Stimulated activated CD8-positive, alpha-beta memory T cell treated with anti-CD3 and anti-CD28 coated beads, Interleukin-4, amount 100 ng/mL, for 1 hour (primary cell): ENCODE data around the gene GIPC3.
A peak's percentile ranks its signal among the peaks of the same experiment; 100 is the strongest.
"Not testable (repeated sequence)": the region's sequence is repeated elsewhere in the genome, so short reads cannot be mapped to it uniquely, and the experiment has no call there.

Experiments used
- DNase-seq, 2 donors: peaks; one replicate each; pipeline ENCODE4 v3.0.0-alpha.2; 2020; ENCODE audit warnings: low read depth in 2 of 2, low spot score in 1 of 2

Gene GIPC3

DNA sequence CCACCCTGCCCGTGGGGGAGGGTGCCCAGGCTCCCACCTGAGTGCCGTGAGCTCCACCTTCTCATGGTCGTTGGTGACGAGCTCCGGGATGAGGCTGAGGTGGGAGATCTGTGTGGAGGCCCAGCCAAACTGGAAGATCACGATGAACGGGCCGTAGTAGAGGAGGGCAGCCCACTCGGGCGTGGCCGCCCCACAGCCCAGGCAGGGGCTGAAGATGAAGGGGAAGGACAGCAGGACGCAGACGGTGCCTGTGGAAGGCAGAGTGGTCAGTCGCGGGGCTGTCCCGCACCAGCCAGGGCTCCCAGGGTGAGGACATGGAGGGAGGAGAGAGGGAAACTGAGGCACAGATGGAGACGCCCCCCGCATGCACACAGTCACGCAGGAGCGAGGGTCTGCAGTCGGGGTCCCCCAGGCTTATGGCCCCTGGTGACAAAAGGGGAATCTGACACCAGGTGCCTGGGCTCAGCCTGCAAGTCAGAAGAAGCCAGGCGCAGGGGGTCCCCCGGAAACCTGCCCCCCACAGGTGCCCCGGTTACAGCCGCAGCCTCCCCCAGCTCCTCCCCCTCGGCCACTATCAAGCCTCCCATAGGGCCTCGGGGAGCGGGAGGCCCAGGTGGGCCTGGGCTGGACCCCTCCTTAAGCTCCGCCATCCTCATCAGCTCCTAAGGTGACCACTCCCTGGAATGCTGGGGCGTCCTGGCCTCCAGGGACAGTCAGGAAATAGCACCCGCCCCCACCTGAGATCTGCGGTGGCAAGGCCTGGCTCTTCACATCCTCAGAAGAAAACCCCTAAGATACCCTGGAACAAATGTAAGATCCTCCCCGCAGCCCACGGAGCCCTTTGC lies 34.1 kb upstream of the GIPC3 start:
- DNase-seq: no peak

- DNase-seq: no peak
Observed at GRCh38 chr19:3551792-3552095, 33.5 kb upstream of the GIPC3 start.

GRCh38 chr19:3554254-3555083 lies 30.8 kb upstream of the GIPC3 start:
- no peak for DNase-seq

GRCh38 chr19:3555653-3556422 lies 29.4 kb upstream of the GIPC3 start:
- DNase-seq: no peak

DNA sequence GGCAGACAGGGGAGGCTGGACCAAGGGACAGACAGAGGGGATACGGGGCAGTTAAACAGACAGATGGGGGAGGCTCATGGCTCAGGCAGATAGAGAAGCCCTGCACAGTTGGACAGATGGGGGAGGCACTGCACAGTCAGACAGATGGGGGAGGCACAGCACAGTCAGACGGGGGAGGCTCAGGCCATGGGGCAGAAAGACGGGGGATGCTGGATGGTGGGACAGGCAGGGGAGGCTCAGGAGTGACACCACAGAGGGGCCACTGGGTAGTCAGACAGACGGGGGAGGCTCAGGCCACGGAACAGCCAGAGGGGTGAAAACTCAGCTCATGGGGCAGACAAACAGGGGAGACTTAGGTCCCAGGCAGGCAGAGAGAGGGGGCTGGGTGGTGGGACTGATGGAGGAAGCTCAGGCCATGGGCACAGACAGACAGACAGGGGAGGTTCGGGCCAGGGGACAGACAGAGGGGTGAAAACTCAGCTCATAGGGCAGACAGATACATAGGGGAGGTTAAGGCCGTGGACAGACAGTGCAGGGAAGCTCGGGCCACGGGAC lies 28.8 kb upstream of the GIPC3 start:
- DNase-seq: no peak

DNA sequence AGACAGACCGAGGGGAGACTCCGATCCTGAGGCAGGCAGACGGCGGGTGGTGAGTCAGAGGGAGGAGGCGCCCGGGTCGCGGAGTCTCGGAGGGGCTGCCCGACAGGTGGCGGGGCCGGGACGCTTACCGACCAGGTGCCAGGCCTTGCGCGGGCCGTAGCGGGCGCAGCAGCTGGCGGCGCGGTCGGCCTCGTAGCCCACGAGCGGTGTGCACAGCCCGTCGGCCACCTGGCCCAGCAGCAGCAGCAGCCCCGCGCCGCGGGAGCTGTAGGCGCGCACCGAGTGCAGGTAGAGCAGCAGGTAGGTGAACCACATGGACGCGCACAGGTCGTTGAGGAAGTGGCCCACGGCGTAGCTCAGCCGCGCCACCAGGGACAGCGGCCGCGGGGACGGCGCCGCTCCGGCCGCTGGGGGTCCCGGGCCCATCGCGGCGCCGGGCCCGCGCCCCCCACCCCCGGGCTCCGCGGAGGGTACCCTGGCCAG lies 28.3 kb upstream of the GIPC3 start:
- DNase-seq: peak in 1 of 2 donors; percentile 43

DNA sequence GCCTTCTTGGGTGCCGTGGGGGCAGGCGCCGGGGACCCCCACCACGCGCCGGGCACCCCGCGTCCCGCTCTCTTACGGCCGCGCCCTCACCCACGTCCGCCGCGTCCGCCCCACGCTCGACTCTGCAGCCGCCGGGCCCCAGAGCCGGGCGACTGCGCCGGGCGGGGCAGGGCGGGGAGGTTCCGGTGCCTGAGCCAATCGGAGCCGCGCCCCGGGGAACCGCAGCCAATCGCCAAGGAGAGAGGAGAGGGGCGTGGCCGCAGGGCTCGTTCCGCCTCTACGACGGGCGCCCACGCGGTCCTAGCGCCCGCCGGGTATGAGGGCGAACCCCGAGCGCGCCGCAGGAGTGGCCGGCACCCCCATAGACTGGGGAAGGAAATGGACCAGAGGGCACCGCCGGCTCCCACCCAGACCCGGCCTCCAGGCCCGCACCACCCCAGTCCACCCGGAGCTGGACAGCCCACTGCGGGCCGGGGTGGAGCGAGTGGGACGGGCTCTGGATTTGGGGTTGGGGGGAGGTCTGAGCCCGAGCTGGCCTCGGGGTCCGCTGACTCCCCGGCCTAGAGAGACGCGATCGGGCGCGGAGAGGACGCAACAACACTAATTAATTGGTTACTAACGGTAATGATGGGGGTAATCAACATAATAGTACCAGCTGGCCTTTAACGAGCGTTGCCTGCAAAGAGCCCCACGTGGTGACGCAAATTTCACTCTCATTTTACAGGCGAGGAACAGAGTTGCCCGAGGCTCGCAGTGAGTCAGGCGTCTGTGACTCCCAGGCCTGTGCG lies 27.6 kb upstream of the GIPC3 start, which contains the start of gene MFSD12:
TSS of gene MFSD12 (minus strand) at position 126 of the 788 bp plus-strand sequence. CDS start 183 bp downstream, outside the sequence.
- peak; percentile 82 to 91 for DNase-seq

DNA sequence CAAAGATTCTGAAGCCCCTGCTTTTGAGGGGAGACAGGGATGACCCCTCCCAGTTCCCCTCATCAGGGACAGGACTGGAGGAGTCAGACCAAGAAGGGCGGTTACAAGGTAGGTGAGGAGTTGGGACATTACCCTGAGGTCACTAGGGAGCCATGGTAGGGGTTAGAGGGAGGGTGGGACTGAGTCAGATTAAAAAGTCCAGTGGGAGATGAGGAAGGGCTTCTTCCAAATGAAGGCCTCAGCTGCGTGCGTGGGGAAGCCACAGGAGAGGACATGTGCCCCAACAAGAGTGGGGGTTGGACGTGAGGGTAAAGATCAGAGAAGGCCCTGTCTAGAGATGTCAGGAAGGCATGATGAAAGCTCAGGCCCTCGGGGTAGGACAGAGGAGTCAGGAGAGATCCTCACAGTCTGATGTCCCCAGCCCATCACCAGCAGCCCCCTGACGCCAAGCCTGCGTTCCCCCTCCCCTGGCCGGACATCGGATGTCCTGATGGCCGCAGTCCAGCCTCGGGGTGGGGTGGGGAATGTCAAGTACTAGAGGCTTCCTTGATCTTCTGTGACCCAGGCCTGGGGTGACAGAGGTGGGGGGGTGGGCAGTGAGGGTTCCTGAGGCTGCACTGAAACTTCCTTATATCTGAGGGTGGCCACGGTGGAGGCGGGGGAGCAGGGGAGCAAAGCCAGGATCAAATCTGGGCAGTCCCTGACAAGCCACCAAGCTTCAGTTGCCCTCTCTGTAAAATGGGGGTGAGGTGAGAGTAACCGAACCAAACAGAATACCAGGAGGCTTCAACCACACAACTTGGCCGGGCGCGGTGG lies 21.4 kb upstream of the GIPC3 start:
- DNase-seq: no peak

GRCh38 chr19:3565139-3565538 lies 20.1 kb upstream of the GIPC3 start:
- no peak for DNase-seq

- DNase-seq: not testable (repeated sequence)
Observed at GRCh38 chr19:3570042-3570441, 15.2 kb upstream of the GIPC3 start.

- DNase-seq: no peak
Observed at GRCh38 chr19:3570606-3571011, 14.7 kb upstream of the GIPC3 start.

- peak; percentile 97 to 98 for DNase-seq
Observed at GRCh38 chr19:3572132-3572854, 13.0 kb upstream of the GIPC3 start.

DNA sequence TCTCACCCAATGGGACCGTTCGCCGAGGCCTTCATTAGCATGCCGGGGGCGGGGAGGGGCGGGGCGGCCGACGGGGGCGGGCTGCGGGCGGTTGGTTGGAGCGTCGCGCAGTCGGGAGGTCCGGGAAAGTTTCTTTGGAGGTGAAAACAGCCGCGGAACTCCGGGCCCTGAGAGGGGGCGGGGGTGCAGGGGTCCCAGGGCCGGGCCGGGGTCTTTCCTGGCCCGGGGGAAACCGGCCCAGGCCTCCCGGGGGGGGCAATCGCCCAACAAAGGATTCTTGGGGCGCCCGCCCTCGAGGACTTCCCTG lies 12.5 kb upstream of the GIPC3 start, which contains the start of gene HMG20B:
TSS of gene HMG20B (plus strand) at position 90 of the 307 bp plus-strand sequence. CDS start 366 bp downstream, outside the sequence.
- DNase-seq: no peak

- no peak for DNase-seq
Observed at GRCh38 chr19:3573162-3573857, 12.0 kb upstream of the GIPC3 start.

- DNase-seq: peak in 1 of 2 donors; percentile 55
Observed at GRCh38 chr19:3573858-3574637, 11.2 kb upstream of the GIPC3 start.

- no peak for DNase-seq
Observed at GRCh38 chr19:3575260-3575741, 10.0 kb upstream of the GIPC3 start.
